Heart left ventricle (tissue), 13 donors: ENCODE data around the gene PCSK5.

Experiments
- POLR2A ChIP-seq, 2 donors: fragments of 450-650 bp; IDR thresholded peaks; one replicate each; pipeline ENCODE4 v1.6.1; 2017; ENCODE audit warnings: antibody characterized with exemption in 2 of 2, mild to moderate bottlenecking in 2 of 2, moderate library complexity in 2 of 2
- TF ChIP-seq, protein P1 (sequence below), 12 donors: fragments of 200-600 bp; sonication (generic) in 4 of 12; IDR thresholded peaks; one replicate each; pipeline versions ENCODE4 v1.5.0 to v1.8.0; 2018 to 2022; ENCODE audit warnings: antibody characterized with exemption in 12 of 12, mild to moderate bottlenecking in 5 of 12
- donor health status: ischemic (EF 13 %, LVEDD 7.1; RV severe dilation, severe dysfunction).
- donor health status: DM: no; HTN: yes; CAD: no.
- donor health status: DM: no; HTN: no; CAD: no.
- donor health status: ischemic (EF 25% LVEDD 6.9; RV normal size, moderate dysfunction).
- donor health status: ischemic (EF 25% LVEDD 5.7; RV mildly dilated, moderate dysfunction).
- donor health status: ischemic (EF 35%, LVEDD 5.7; RV mildly dilated, moderate dysfunction).
- donor health status: nonischemic (EF 11% LVEDD 7.7; RV severe dilation, severe dysfunction).
- donor health status: DM: yes; HTN: yes; CAD: no.
- donor health status: PGD.
- donor health status: ischemic (EF 29% LVEDD 5.4; RV normal size, mild dysfunction).
- donor health status: nonischemic (EF 23%, LVEDD 6.1; RV moderate dilation, normal function).

DNA sequence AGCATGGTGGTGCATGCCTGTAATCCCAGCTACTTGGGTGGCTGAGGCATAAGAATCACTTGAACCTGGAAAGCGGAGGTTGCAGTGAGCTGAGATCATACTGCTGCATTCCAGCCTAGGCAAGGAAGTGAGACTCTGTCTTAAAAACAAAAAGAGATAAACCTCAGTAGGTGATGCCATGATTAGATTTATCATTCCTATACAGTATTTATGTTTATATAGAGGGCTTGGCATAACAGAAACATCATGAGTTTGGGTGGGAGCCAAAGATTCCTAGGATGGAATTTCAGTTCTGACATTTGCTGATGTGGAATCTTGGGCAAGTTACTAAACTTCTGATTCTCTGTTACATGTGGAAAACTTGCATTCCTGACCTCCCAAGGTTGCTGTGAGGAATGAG is 481.4 kb downstream of the PCSK5 start:
- TF ChIP-seq, protein P1, sequence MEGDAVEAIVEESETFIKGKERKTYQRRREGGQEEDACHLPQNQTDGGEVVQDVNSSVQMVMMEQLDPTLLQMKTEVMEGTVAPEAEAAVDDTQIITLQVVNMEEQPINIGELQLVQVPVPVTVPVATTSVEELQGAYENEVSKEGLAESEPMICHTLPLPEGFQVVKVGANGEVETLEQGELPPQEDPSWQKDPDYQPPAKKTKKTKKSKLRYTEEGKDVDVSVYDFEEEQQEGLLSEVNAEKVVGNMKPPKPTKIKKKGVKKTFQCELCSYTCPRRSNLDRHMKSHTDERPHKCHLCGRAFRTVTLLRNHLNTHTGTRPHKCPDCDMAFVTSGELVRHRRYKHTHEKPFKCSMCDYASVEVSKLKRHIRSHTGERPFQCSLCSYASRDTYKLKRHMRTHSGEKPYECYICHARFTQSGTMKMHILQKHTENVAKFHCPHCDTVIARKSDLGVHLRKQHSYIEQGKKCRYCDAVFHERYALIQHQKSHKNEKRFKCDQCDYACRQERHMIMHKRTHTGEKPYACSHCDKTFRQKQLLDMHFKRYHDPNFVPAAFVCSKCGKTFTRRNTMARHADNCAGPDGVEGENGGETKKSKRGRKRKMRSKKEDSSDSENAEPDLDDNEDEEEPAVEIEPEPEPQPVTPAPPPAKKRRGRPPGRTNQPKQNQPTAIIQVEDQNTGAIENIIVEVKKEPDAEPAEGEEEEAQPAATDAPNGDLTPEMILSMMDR (IDR thresholded peaks at IDR 0.05), result no peak
- TF ChIP-seq POLR2A (IDR thresholded peaks at IDR 0.05), result no peak
